Stimulated activated CD8-positive, alpha-beta memory T cell treated with anti-CD3 and anti-CD28 coated beads, Interleukin-12 subunit alpha, Interleukin-12 subunit beta, amount 100 ng/mL, for 24 hours (primary cell): ENCODE measurements around the gene IRAG1.

Experiments used
- DNase-seq: peaks from one replicate; pipeline ENCODE4 v3.0.0-alpha.2; 2020; ENCODE audit errors: extremely low read depth

Gene IRAG1

DNA sequence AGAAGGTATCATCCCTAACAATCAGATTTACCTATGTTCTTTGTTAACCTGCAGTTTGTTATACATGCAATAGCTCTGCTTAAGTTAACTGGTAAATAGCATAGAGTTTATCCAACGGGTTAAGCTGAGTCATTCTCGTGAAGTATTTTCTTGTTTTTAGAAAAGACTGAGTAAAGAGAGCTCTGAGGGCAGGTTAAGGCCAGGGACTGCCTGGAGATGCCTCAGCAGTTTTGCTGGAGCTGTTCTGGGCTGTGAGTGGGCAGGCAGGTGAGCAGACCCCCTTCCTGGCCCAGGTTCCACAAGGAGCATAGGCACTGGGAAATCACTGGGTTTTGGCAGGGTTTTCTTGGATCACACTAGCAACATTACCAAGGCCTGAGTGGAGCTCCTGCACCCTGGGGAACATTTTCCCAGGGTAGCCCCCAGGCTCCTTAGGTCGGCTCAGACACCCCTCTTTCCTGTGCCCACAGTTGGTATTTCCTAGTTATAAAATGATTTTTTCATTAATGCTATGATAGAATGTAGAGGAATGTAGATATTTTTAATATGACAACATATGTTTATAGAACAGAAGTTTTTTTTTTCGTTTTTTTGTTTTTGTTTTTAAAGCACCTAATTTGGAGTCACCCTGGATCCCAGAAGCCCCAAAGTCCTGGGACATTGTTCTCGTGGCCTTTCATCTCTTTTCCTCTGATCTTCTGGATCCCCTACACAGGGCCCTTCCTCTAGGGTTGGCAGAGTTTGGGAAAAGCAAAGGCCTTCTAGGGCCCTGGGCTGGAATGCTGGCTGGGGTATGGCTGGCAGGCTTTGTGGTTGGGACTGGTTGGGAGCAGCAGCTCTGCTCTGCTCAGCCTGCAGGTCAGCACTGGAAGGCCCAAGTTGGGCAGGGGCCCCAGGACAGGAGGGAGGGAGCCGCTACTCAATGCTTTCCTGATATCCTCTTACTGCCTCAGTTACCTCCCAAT lies 26.7 kb downstream of the IRAG1 start:
- no peak for DNase-seq

DNA sequence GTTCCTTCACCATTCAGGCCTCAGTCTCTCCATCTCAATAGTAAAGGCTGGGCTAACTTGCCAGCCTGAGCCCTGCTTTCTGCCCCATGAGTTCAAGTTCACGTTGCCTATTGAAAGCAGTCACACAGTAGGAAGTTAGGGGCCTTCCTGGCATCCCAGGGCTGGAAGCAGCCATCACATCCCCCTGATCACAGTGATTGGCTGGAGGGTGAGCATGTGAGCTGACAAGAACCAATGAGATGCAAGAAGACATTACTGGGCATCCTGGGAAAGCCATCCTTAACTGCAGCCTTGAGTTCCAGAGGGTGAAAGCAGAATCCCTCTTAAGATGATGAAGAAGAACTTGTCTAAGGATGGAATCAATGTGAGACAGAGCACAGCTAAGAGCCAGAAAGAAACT lies 29.1 kb downstream of the IRAG1 start:
- no peak for DNase-seq

DNA sequence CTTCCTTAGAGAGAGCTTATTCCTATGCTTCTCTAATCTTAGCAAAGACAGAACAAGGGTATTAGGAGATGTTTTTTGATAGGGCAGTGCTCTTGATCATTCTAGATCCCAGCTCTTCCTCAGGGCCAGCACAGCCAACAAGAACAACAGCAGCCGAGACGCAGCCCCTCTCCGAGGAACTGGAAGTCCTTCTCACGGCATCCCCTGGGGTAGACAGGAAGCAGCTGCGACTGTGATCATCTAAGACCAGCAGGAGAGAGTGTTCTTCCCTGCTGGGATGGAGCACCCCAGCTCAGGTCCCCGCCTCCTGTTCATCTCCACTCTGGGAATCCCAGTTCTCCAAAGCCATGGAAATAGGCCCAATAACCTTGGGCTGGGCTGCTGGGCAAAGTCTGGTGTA lies 29.6 kb downstream of the IRAG1 start:
- DNase-seq: no peak

DNA sequence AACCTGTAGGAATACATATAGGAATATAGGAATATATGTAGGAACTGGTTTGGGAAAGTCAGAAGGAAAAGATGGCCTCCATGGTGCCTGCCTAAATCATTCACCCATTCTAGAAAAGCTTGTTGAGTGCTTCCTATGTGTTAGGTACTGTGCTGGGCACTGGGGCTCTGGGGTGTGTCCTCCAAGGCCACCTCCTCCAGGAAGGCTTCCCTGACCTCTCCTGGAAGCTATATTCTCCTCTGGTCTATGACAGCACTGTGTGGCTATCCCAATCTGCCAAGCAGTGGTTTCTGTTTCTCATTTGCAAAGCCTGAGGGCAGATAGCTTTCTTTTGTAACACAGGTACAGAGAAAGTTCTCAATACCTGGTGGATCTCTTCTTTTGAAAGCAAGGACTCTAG lies 30.2 kb downstream of the IRAG1 start:
- no peak for DNase-seq

DNA sequence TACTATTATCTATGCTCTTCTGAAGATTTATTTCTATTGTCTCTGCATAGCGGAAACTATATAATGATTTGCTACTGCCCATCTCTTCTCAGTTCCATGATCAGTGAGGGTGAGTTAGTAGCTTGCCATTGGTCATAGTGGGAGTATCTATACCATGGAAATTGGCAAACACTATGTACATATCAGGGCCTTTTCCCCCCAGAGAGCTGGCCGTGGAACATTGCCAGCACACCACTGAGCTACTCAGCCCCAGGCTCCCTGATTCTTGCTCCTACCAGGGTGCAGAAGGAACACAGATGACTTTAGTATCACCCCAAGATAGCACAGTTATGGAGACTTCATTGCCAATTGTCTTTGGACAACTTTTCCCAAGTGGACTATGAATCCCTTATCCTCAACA lies 33.2 kb downstream of the IRAG1 start:
- no peak for DNase-seq

DNA sequence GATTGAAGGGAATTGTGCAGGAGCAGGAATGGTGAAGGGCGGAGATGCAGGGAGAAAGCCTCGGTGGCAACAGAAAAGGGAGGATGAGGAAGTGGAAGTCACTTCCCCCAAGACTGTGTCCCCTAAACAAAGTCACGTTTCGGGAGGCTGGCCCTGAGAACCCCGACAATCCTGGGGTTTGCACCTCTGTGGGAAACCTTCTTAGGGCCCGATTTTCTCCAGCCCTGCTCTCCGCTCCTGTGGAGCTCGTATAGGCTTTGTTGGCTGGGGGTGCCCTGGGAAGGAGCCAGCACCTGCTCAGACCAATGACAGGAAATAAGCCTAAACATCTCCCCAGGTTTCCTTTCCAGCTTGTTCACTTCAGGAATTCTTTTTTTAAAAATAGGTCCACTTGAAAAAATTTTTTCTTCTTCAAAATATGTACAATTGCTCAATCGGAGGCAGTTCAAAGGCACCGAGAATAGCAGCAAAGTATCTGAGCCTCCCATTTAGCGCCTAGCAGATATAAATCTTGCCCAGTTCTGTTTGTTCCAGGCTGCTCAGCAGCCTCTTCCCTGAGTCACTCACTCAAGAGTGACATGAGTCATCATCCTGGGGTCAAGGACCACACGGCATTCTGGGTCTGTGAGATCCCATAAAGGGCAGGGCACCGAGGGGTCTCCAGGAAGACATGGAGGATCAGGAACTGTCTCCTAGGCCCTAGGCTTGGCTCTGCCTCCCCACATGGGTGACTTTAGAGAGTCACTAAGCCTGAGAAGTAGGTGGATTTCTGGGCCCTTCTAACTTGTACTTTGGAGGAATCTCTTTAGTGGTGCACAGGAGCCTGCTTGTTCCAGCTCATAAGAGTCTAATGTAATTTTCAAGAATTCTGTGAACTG lies 34.0 kb downstream of the IRAG1 start:
- no peak for DNase-seq

DNA sequence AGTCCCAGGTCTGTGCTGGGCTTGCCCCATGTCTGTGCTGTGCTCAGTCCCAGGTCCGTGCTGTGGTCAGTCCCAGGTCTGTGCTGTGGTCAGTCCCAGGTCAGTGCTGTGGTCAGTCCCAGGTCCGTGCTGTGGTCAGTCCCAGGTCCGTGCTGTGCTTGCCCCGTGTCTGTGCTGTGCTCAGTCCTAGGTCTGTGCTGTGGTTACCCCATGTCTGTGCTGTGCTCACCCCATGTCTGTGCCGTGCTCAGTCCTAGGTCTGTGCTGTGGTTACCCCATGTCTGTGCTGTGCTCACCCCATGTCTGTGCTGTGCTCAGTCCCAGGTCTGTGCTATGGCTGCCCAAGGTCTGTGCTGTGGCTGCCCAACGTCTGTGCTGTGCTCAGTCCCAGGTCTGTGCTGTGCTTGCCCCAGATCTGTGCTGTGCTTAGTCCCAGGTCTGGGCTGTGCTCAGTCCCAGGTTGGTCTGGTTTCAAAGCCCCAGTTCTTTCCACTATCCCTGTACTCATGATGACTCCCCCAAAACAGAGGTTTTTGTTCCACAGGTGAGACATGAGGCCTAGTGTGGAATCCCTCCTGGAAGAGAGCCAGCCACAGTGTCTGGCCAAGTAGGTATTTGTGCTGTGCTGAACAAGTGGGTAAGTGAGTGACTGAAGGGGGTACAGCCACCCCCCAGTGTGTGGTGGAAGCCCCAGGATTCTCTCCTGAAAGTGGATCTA lies 34.8 kb downstream of the IRAG1 start:
- DNase-seq: no peak

DNA sequence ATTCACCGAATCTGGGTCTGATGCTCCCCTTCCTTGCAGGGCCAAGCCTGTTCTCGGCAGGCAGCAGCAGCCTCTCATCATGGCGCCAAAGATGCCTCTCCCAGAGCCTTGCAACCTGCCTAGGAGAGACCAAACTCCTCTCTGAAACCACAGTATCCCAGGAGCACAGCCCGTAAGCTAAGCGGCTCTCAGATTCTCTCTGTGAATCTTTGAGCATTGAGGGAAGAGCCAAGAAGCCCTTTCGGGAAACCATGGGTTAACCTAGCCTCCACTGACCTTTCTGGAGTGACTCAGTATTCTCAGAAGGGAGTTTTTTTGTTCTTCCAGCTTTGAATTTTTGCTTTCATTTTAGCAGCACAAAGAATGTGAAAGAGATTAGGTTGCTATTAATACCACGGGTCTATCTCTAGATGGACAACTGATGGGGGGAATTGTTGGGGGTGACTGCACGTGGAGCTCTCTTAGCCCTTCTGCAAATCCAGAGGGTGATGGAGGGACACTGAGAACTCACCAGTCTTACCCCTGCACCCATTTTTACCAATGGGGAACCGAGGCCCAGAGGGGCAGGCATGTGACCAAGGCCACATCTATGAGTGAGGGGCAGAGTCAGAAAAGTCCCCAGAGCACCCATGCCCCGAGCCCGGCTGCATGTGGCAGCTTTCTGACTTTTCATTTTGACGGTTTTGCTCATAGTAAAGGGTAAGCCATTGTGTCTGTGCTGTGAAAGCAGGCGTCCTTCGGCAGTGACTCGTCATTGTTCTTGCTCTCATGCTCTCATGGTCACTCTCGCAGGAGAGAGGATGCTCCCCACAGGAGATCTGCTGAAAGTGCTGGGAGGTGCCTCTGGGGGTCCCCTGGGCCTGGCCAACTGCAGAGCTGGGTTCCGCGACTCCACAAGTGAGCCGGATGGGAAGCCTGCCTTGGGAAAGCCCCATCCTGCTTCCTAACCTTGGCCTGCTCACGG lies 36.0 kb downstream of the IRAG1 start:
- DNase-seq: no peak

DNA sequence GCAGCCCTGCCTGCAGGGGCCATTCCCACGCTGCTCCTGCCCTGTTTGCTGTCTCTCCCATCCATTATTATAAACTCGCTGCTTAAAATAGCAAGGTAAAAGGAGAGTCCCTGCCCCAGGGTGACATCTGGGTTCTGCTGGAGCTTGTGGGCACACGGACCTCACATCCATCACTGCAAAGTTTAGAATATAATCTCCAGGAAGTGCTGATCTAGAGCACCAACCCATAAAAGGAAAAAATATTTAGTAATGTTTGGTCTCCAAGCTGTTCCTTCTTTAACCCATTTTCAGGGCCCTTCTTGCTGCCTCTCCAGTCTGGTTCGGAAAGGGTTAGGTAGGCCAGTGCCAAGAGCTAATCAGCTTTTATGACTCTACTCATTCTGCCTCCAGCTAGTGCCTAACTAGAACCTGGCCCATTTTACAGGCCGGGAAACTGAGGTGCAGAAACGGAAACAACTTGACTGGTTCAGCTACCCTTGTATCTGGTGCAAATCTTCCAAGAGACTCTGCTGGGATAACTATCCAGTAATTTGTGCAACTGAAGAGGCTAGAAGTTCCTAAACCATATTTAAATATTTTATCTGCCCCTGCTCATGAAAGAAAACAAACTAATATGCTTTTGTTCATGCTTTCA lies 37.5 kb downstream of the IRAG1 start:
- DNase-seq: no peak

DNA sequence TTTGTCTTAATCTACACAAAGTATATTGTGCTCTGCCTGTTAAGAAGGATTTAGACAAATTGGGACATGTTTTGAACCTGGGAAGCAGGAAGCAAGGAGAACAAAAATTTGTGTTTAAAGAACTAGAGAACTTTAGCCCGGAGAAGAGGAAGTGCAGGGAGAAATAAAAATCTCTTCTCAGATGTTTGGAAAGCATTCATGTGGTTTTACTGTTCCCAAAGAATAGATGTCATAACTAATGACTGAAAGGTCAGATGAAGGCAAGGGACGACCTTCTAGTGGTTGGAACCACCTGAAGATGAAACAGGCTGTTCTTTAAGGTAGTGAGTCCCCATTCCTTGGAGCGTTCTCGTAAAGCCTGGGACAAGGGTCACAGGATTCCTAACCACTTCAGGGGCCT lies 38.3 kb downstream of the IRAG1 start:
- DNase-seq: no peak

DNA sequence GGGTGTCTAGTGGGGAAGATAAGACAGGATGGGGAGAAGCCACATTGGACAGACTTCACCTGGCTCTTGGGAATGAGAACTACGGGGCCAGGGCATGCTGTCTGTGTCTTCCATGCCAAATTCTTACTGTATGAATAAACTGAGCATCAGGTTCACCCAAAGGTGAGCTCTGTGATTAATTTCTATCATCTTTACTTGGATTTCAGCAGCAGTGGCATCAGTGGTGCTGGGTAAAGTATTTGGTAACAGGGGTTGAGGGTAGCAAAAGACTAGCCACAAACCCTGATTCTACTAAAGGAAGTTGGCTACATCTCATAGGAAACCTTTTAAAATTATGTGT lies 38.8 kb downstream of the IRAG1 start:
- no peak for DNase-seq

DNA sequence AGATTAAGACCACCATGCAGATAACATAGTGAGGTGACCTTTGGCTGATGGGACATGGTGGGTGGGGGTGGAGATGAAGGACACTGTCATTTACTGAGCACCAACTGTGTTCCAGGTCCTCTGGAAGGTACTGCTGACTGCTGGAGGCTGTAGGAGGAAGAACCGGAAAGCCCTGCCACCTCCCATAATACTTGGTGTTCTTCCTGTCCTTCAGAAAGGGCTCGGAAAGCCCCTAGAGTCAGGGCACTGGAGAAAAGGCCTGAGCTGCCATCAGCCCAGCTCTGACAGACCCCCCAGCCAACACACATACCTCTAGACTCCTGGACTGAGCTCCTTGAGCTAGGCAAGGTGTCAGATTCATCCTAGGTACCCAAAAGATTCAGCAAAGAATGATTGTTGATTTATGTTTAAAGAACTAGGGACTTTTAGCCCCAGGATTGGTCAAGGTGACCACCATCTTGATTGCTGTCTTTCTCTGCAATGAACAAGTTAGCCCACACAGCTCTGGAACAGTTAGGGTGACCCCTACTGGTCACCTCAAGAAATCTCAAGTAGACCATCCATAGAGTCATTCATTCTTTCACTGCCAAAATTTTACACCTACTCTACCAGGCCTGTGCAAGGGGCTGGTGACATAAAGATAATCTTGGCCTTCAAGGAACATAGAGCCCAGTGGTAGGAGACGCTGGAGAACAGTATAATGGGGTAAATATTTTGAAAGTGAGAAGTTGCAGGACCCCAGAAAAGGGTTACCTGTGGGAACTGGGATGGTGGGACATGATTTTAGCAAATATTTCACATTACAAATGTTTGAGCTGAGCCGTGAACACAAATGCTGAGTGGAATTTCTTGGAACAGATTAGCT lies 39.4 kb downstream of the IRAG1 start:
- no peak for DNase-seq

DNA sequence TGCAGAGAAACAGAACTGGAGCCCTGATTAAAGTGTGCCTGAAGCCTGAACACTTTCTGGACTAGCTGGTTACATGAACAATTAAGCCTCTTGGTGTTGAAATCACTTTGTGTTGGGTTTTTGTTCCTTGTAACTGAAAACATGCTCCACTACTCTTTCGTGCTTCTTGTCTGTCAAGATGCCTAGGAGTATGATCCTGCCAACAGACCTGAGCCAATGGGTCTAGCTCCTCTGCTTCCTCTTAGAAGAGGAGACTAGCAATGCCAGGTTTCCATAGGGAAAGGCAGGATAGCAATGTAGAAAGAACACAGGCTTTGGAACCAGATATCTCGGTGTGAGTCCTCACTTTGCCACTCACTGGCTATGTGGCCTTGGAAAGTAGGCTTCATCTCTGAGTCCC lies 40.3 kb downstream of the IRAG1 start:
- DNase-seq: no peak

DNA sequence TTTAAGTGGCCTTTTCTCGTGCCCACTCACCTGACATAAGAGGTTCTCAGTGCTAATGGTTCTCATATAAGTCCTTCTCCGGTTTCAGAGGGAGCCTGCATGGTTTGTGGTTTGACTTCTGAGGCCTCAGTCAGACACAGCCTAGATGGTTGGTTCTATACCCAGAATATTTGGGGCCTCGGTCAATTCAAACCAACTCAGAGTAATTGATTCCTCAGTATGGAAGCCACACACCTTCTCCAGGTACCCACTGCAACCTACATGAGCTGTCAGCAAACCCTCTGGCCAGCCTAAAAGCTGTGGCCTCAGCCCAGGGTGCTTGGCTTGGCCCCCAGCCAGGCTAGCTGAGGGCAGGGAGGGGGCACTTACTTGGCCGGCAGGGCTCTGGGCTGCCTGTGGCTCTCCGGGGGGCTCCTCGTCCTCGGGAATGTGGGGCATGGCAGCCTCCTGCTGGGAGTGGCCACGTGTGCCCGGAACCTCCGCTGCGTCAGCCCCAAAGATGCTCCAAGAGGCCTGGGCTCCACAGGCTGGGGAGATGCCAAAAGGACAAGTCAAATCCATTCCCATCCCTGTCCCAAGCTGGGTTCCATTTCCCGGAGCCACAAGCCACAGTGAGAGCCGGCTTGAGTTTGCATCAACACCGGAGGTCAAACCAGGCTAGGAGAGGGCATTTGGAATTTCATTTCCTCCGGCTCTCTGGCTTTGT lies 41.7 kb downstream of the IRAG1 start:
- DNase-seq: no peak

DNA sequence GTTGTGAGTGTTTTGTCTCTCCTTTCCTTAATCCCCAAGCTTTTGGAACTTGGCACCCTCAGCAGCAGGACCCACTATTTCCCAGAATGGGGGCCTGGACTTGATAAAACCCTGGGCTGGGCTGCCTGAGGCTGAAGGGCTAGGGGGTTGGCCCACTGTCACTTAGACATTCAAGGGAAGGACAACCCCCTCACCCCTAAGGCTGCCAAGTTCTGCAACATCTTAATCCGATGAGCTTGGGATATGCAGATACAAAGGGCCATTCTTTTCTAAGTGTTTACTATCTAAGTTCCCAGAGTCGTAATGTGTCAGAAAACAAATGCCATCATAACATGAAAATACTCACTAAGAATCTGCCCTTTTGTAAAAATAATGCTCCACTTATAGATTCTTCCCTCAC lies 42.9 kb downstream of the IRAG1 start:
- DNase-seq: no peak

DNA sequence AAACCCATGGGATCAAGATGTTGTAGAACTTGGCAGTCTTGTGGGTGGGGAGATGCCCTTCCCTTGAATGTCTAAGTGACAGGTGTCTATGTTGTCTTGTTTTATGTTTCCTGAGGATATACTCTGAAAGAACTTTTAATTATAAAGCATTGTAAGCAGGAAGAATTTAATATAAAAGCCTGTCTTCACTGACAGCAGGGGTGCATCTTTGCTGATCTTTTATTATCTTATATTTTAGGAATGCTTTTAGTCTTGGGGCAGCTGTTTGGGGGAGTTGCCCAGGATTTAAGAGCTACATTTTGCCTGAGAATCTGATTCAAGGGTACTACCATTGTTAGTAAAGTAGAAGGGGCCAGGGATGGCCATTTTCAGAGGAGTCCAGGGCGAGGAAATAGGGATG lies 43.4 kb downstream of the IRAG1 start:
- no peak for DNase-seq

DNA sequence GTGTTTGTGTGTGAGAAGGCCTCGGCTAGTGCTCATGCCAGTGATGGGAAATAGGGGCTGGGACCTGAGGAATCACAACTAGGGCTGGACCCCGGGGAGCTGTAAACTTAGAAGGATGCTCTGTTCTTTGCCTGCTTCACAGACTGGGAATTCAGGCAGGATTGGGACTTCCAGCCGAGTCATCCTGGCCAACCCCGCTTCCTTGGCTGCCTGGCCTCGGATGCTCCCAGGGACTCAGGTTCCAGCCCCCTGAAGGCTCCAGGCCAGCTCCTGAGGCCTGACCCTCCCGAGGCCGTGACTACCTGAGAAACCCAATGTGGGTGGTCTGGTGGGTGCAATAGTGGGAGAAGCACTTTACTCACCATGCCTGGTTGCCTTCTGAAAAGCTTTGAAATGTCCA lies 44.7 kb downstream of the IRAG1 start:
- no peak for DNase-seq

DNA sequence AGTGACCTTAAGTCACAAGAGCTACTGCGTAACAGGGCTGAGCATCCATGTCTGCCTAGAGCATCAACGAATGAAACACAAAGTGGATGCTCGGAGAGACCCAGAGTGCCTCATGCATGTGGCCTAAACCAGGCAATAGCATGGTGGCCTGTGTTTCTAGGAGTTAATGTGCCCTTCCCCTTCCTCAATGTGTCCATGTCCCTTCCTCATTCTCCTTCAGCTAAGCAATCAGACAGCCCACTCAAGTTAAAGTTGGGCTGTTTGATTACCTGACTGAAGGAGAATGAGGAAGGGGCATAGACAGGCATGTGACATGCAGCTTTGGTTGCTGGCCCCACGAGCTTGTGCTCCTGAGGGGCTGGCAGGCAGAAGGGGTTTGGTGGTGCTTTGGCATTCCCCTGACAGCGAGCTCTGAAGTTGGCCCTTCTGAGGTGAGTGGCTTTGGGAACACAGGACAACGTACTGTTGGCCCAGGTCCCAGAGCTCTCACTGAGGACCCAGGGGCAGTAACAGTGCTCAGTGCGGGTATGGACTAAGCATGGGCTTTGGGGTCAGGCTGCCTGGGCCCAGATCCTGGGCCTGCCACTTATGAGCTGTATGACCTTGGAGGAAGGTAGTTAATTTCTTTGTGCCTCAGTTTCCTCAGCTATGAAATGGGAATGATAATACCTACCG lies 46.7 kb downstream of the IRAG1 start:
- no peak for DNase-seq
